GM12872 (cell line): ENCODE measurements around the gene PAX3.

Experiments used
- TF ChIP-seq, protein P1 (sequence below): IDR thresholded peaks from 3 replicates; pipeline ENCODE4 v1.5.1; 2011; ENCODE audit warnings: low read depth, mild to moderate bottlenecking, low read length, moderate library complexity; ENCODE audit not compliant: insufficient read depth

PAX3 gene

DNA sequence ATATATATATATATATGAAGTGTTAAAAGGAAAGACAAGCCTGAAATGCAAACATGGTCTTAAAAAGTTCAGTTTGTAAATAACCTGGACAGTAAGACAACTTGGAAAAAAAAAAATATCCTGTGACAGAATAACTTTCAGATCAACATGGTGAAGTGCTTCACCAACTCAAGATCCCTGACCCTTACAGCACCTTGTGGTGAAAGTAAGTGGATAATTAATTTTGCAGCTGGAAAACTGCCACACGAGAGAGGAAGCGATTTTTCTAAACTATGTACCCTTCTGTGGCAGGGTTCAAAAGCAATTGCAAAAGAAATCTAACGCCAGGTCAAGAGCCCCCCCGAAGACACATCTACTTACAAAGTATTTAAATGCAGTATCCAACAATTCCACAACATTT is 95.8 kb downstream of the PAX3 start:
- TF ChIP-seq, protein P1, sequence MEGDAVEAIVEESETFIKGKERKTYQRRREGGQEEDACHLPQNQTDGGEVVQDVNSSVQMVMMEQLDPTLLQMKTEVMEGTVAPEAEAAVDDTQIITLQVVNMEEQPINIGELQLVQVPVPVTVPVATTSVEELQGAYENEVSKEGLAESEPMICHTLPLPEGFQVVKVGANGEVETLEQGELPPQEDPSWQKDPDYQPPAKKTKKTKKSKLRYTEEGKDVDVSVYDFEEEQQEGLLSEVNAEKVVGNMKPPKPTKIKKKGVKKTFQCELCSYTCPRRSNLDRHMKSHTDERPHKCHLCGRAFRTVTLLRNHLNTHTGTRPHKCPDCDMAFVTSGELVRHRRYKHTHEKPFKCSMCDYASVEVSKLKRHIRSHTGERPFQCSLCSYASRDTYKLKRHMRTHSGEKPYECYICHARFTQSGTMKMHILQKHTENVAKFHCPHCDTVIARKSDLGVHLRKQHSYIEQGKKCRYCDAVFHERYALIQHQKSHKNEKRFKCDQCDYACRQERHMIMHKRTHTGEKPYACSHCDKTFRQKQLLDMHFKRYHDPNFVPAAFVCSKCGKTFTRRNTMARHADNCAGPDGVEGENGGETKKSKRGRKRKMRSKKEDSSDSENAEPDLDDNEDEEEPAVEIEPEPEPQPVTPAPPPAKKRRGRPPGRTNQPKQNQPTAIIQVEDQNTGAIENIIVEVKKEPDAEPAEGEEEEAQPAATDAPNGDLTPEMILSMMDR: no peak

DNA sequence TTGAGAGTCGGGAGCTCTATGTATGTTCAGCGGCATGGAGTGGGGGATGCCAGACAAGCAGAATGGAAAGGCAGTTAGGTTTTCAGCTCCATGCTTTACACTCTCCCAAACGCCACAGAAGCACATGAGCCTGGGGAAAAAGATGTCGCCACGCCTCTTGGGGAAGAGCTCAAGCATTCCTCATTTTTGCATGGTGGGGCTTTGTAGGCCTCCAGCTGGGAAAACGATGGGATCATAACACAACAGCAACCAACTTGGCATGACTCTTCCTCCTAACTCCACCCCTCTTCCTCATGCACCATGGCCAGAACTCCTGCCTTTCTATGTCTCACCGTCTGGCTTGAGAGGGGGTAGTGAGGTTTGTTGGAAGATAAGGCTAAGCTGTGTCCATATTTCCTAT is 102.6 kb downstream of the PAX3 start:
- TF ChIP-seq, protein P1: no peak

DNA sequence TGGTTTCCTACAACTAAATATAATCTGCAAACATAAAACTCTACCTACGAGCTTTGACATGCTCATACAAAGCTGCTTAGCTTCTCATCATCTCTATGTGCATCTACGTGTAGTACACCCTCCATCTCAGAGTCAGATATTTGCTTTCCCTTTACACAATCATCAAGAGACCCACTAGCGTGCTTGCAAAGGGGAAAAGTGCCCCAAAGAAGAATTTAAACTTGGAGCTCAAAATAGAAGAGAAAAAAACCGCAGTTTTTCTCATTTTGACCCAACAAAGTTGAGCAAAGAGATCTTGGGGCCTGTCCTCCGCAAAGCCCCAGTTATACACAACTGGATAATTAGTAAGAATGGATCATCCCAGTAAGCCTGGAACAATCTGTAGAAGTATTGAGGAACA is 104.1 kb downstream of the PAX3 start:
- TF ChIP-seq, protein P1: no peak

DNA sequence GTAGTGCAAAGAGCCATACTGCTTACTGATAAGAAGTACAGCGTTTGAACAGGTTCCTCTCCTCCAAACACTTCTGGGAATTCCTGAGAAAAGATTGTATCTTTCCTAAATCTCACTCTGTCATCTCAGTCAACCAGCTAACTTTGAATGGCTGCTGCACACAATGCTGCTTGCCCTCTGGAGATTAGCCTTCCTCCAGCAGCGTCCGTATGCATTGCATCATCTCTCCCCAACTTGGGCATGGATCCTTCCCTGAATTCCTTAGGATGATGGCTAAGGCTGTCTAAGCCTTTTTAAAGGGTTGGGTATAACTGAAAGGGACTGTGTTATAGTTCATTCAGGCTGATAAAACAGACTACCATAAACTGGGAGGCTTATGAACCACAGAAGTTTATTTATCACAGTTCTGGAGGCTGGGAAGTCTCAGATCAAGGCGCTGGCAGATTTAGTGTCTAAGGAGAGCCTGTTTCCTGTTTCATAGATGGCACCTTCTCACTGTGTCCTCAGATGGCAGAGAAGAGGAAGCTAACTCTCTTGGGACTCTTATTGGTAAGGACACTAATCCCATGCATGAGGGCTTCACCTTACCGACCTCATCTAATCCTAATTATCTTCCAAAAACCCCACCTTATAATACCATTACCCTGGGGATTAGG is 105.3 kb downstream of the PAX3 start:
- TF ChIP-seq, protein P1: no peak

DNA sequence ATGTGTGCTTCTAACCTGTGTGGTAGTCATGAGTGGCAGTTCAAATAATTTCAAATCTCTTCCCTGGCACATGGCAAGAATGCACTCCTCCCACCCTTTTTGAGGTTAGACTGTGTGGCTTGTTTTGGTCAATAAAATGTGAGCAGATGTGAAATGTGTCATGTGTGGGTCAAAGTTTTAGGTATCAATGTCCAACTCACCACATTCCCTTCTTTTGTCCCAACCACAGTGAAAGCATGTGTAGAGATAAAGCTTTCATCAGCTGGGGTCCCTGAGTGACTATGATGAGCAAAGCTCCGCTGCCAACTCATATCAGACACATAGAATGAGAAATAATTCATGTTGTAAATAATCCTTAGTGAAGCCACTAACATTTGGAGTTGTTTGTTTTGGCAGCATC is 118.2 kb downstream of the PAX3 start:
- TF ChIP-seq, protein P1: no peak

DNA sequence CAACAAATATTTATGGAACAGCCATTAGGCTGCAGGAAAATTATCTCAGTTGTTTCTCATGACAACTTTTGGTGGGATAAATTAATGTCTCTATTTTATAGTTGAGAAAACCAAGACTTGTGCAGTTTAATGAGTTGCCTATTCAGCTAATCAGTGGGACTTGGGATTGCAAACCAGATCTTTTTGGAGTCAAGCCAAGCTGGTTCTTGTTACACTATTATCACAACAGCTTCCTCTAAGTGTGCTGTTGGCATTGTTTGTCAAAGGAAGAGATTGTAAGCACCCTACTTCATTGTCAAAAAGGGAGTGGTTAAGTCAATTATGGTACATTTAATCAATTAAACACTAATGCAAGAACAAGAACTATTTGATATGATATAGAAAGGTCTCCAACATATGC is 119.2 kb downstream of the PAX3 start:
- TF ChIP-seq, protein P1: no peak

DNA sequence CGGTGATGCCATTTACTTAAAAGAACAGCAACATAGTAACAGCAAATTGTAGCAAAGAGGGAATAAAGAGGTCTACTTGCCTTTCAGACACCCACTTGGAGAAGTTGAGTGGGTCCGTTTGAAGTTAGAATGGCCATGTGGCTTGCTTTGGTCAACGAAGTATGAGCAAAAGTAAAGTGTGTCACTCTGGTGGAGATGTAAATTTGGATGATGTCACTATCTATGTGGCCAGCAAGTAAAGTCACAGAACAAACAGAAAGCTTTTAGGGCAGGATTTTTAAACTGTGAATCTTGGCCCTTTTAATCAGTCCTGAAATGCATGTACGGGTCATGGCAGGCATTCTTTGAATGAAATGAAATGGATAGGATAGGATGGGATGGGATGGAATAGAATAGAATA is 120.3 kb downstream of the PAX3 start:
- TF ChIP-seq, protein P1: no peak

DNA sequence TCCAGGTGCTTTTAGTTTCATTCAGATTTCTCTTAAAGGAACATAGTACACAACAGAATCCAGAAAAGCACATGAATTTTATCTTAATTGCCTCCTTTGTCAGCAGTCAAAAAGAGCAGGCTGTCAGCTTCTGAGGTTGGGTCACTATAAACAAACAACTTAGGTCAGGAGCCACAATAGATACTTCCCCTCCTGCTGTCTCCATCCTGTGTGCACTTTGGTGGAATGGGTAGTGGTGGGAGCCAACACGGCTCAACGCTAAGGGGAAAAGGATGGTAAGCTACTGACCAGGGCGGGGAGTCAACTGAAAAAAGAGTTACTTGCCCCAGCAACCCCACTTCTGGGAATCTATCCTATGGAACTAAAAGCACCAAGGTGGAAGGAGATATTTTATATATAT is 121.9 kb downstream of the PAX3 start:
- TF ChIP-seq, protein P1: no peak
